Endothelial cell of umbilical vein (primary cell): Measurements from ENCODE around the gene GDPGP1. TPM values are rescaled to one million over a fixed set of nuclear protein-coding genes. Genes with fewer than 3 reads are reported as not detected.

Experiments used
- BruUV-seq: library from RNA; stranded (reverse); fragments of 400-500 nt; replicated peaks from 2 replicates; lab custom pipeline; 2021; lab: Mats Ljungman, UMichigan
- CTCF ChIA-PET: fragments of 300-600, 350-600 bp; sonication (Branson Sonifier 250); formaldehyde crosslinking; loops from one replicate; lab custom pipeline; 2021; ENCODE audit warnings: antibody characterized with exemption, inconsistent platforms; lab: Charles Lee
- POLR2A ChIA-PET: fragments of 300-600, 350-600 bp; sonication (Branson Sonifier 250); formaldehyde crosslinking; loops from one replicate; lab custom pipeline; 2021; ENCODE audit warnings: antibody characterized with exemption, inconsistent platforms; lab: Charles Lee
- DNase-seq: peaks from one replicate; pipeline ENCODE4 v3.0.0-alpha.2; 2011; ENCODE audit warnings: low read depth, low spot score
- FAIRE-seq: peaks from 2 replicates; lab custom pipeline; 2011; peaks lifted over from hg19 to GRCh38; lab: Jason Lieb, UNC
- H2AFZ ChIP-seq: 2 replicates; pipeline ENCODE4 v1.6.0; 2012; ENCODE audit warnings: low read depth, low read length, control low read depth, inconsistent platforms
- H3K27ac ChIP-seq: 2 replicates; pipeline ENCODE4 v1.5.1; 2011; ENCODE audit warnings: low read depth, mild to moderate bottlenecking, control low read depth, low read length, moderate library complexity; ENCODE audit not compliant: insufficient read depth
- H3K27me3 ChIP-seq, 2 experiments: 2 replicates each; pipeline versions ENCODE4 v1.6.0 to v1.6.1; 2011; ENCODE audit warnings: low read length in 2 of 2, mixed read lengths in 1 of 2; ENCODE audit not compliant: control insufficient read depth in 2 of 2, insufficient read depth in 2 of 2
- H3K36me3 ChIP-seq, 2 experiments: 2 replicates in 1 of 2; 3 replicates in 1 of 2; pipeline ENCODE4 v1.5.1; 2011; ENCODE audit warnings: low read length in 2 of 2, mild to moderate bottlenecking in 1 of 2, moderate library complexity in 1 of 2; ENCODE audit not compliant: control insufficient read depth in 2 of 2, insufficient read depth in 2 of 2; ENCODE audit errors: extremely low read depth in 1 of 2
- H3K4me1 ChIP-seq: 3 replicates; pipeline ENCODE4 v1.5.1; 2011; ENCODE audit warnings: mild to moderate bottlenecking, low read length; ENCODE audit not compliant: control insufficient read depth, insufficient read depth; ENCODE audit errors: extremely low read depth
- H3K4me2 ChIP-seq: 2 replicates; pipeline ENCODE4 v1.6.1; 2011; ENCODE audit warnings: low read length, control low read depth, mixed read lengths; ENCODE audit not compliant: insufficient read depth
- H3K4me3 ChIP-seq, 3 experiments: fragments of 200-600 bp in 1 of 3; sonication (generic), shearing (Covaris generic) in 1 of 3; replicated peaks in 1 of 3; 2 replicates each; pipeline ENCODE4 v1.5.1; 2011 to 2016; ENCODE audit warnings: control low read depth in 3 of 3, low read length in 3 of 3, mild to moderate bottlenecking in 2 of 3, inconsistent platforms in 1 of 3, low read depth in 1 of 3, moderate library complexity in 1 of 3; ENCODE audit not compliant: insufficient read depth in 1 of 3
- H3K79me2 ChIP-seq: 2 replicates; pipeline ENCODE4 v1.6.0; 2012; ENCODE audit warnings: low read length, inconsistent platforms; ENCODE audit not compliant: control insufficient read depth, insufficient read depth
- H3K9ac ChIP-seq: replicated peaks from 2 replicates; pipeline ENCODE3; 2011; ENCODE audit warnings: low read length, control low read depth; ENCODE audit not compliant: insufficient read depth; ENCODE audit errors: extremely low read depth
- H3K9me1 ChIP-seq: replicated peaks from 3 replicates; pipeline ENCODE4 v1.6.0; 2011; ENCODE audit warnings: mild to moderate bottlenecking, low read length; ENCODE audit not compliant: control insufficient read depth, insufficient read depth; ENCODE audit errors: extremely low read depth
- H3K9me3 ChIP-seq: replicated peaks from 2 replicates; pipeline ENCODE4 v1.5.1; 2012; ENCODE audit warnings: low read length, inconsistent platforms; ENCODE audit not compliant: control insufficient read depth, insufficient read depth
- H4K20me1 ChIP-seq: replicated peaks from 2 replicates; pipeline ENCODE3; 2011; ENCODE audit warnings: mild to moderate bottlenecking, low read length; ENCODE audit not compliant: control insufficient read depth, insufficient read depth; ENCODE audit errors: extremely low read depth
- EZH2 ChIP-seq: IDR thresholded peaks from 2 replicates; pipeline ENCODE4 v1.6.1; 2012; ENCODE audit warnings: borderline replicate concordance, low read depth, mild to moderate bottlenecking, moderate library complexity, low read length, inconsistent platforms; ENCODE audit not compliant: severe bottlenecking
- GATA2 ChIP-seq: IDR thresholded peaks from 2 replicates; pipeline ENCODE4 v1.7.0; 2011; ENCODE audit warnings: low read depth, mild to moderate bottlenecking, moderate library complexity, mixed read lengths, low read length; ENCODE audit not compliant: insufficient read length, insufficient read depth
- JUN ChIP-seq: IDR thresholded peaks from 2 replicates; pipeline ENCODE4 v1.6.1; 2011; ENCODE audit warnings: borderline replicate concordance, low read depth; ENCODE audit not compliant: insufficient read length, insufficient read depth
- MYC ChIP-seq: IDR thresholded peaks from one replicate; pipeline ENCODE4 v1.6.1; 2011; ENCODE audit warnings: mild to moderate bottlenecking, low read depth, low read length
- dilution Hi-C: fragments of 300-500 bp; cut with MboI; formaldehyde crosslinking; loops from one replicate; pipeline ENCODE4 v1.15.0; 2019; ENCODE audit warnings: low sequenced_read_pairs; ENCODE audit not compliant: extremely low pct_ligation_motif_present
- intact Hi-C: fragments of 100-400 bp; cut with micrococcal nuclease; formaldehyde crosslinking; loops from one replicate; pipeline ENCODE4 v1.10.0; 2022
- polyA plus RNA-seq, 4 experiments: library from polyadenylated mRNA; depleted of rRNA in 3 of 4; stranded (reverse) in 3 of 4; unstranded in 1 of 4; fragments of >200 nt; gene quantifications; 2 replicates each; pipeline versions ENCODE4 v1.2.1 to v1.2.3, GENCODE V29; 2011 to 2012; ENCODE audit warnings: missing spikeins in 1 of 4
- total RNA-seq: library from RNA; stranded (reverse); gene quantifications from 2 replicates; pipeline ENCODE4 v1.2.3, GENCODE V29; 2021
- TF ChIP-seq, protein P1 (sequence below), 2 donors: IDR thresholded peaks; 1 replicate in 1 of 2; 2 replicates in 1 of 2; pipeline ENCODE4 v1.5.1; 2011; ENCODE audit warnings: low read length in 2 of 2, mild to moderate bottlenecking in 2 of 2, moderate library complexity in 2 of 2, control low read depth in 1 of 2, inconsistent platforms in 1 of 2, low read depth in 1 of 2; ENCODE audit not compliant: insufficient read depth in 1 of 2; ENCODE audit errors: extremely low read depth in 1 of 2
- TF ChIP-seq, protein P2 (sequence below): IDR thresholded peaks from 2 replicates; pipeline ENCODE4 v1.6.1; 2011; ENCODE audit not compliant: insufficient read depth, insufficient read length

Gene GDPGP1
- total and polyA plus RNA-seq, 2 donors (not counting 3 experiments of a cell fraction or from before 2014, with no cell fraction given), result 4.8 to 7.2 TPM

DNA sequence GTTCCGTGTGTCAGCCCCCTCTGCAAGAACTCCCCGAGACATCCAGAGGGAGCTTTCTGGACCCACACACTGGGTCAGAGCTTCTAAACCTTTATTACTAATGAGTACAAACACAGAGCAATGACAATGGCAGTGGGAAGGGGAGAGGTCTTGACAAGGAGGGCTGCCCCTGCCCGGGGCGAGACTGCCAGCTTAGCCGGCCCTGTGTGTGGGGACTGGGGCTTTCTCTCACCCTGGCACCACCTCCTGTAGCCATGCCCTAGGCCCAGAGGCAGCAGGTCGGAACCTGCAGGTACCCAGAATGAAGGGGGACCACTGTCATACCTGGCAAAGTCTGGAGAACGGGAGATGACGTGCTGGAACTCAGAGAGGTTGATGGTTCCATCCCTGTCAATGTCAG lies 3.4 kb upstream of the GDPGP1 start:
- Histone ChIP-seq H3K79me2 (peaks cover 11% of the 10 kb centered on the region), H2AFZ (no peak overlapping the region), H3K27me3 (no peaks in the 10 kb centered on the region), H3K9me3 (no peaks in the 10 kb centered on the region), H3K27ac (no peak overlapping the region), H3K4me2 (no peak overlapping the region), H3K36me3 (peaks cover 3 to 17% of the 10 kb centered on the region in 2 experiments), H3K4me1 (peaks cover 18% of the 10 kb centered on the region), H3K9ac (no peak overlapping the region), H3K4me3 (no peak overlapping the region), H4K20me1 (no peaks in the 10 kb centered on the region), H3K9me1 (no peaks in the 10 kb centered on the region)
- POLR2A ChIA-PET, result no interaction called here
- no TSS peak for BruUV-seq
- no peak for FAIRE-seq
- dilution Hi-C loops (no loop called here), intact Hi-C loops (loop anchor here (5.0 kb wide), 1 partner anchor 128 kb away; the partner anchor contains the start of gene IDH2)
- TF ChIP-seq, protein P1, sequence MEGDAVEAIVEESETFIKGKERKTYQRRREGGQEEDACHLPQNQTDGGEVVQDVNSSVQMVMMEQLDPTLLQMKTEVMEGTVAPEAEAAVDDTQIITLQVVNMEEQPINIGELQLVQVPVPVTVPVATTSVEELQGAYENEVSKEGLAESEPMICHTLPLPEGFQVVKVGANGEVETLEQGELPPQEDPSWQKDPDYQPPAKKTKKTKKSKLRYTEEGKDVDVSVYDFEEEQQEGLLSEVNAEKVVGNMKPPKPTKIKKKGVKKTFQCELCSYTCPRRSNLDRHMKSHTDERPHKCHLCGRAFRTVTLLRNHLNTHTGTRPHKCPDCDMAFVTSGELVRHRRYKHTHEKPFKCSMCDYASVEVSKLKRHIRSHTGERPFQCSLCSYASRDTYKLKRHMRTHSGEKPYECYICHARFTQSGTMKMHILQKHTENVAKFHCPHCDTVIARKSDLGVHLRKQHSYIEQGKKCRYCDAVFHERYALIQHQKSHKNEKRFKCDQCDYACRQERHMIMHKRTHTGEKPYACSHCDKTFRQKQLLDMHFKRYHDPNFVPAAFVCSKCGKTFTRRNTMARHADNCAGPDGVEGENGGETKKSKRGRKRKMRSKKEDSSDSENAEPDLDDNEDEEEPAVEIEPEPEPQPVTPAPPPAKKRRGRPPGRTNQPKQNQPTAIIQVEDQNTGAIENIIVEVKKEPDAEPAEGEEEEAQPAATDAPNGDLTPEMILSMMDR (IDR thresholded peaks at IDR 0.05; ENCODE audit: extremely low read depth in 1 of 2, insufficient read depth in 1 of 2, low read depth in 1 of 2, low read length in 2 of 2), result no peak
- no peak for TF ChIP-seq GATA2
- TF ChIP-seq, protein P2, sequence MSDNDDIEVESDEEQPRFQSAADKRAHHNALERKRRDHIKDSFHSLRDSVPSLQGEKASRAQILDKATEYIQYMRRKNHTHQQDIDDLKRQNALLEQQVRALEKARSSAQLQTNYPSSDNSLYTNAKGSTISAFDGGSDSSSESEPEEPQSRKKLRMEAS, result no peak
- TF ChIP-seq JUN, result no peak
- TF ChIP-seq MYC, result no peak
- TF ChIP-seq EZH2, result no peak
- no peak for DNase-seq
- CTCF ChIA-PET, result interaction anchor here (1.0 to 5.2 kb wide), 4 partner anchors 9 to 74 kb away, joined by 3 to 47 read pairs (median 4); no protein-coding TSS in a partner anchor
